NCI-H510A (cell line): Measurements from ENCODE around the gene MITF.

ENCODE experiments used
- DNase-seq: peaks from one replicate; lab custom pipeline; 2025; lab: John Stamatoyannopoulos, UW

MITF gene

GRCh38 chr3:69755795-69756194, 16.5 kb downstream of the MITF start:
- DNase-seq: no peak

- no peak for DNase-seq
Measured at GRCh38 chr3:69761896-69762767, 22.9 kb downstream of the MITF start.

- DNase-seq: no peak
Measured at GRCh38 chr3:69762768-69763229, 23.5 kb downstream of the MITF start.

- DNase-seq: no peak
Measured at GRCh38 chr3:69763458-69763857, 24.2 kb downstream of the MITF start.

GRCh38 chr3:69764121-69764741, 25.0 kb downstream of the MITF start:
- DNase-seq: no peak

GRCh38 chr3:69764861-69765260, 25.6 kb downstream of the MITF start:
- no peak for DNase-seq

GRCh38 chr3:69766638-69767037, 27.4 kb downstream of the MITF start:
- no peak for DNase-seq

GRCh38 chr3:69767571-69767970, 28.3 kb downstream of the MITF start:
- DNase-seq: no peak

GRCh38 chr3:69768438-69768837, 29.2 kb downstream of the MITF start:
- DNase-seq: no peak

- no peak for DNase-seq
Measured at GRCh38 chr3:69770219-69770618, 31.0 kb downstream of the MITF start.

GRCh38 chr3:69770976-69771634, 31.8 kb downstream of the MITF start:
- DNase-seq: no peak

- no peak for DNase-seq
Measured at GRCh38 chr3:69772152-69772867, 33.0 kb downstream of the MITF start.

GRCh38 chr3:69774029-69774428, 34.8 kb downstream of the MITF start:
- DNase-seq: no peak

- DNase-seq: no peak
Measured at GRCh38 chr3:69775751-69776150, 36.5 kb downstream of the MITF start.

- no peak for DNase-seq
Measured at GRCh38 chr3:69776289-69776688, 37.0 kb downstream of the MITF start.

GRCh38 chr3:69776920-69777581, 37.8 kb downstream of the MITF start:
- DNase-seq: no peak

- DNase-seq: no peak
Measured at GRCh38 chr3:69777582-69777967, 38.3 kb downstream of the MITF start.

GRCh38 chr3:69781593-69781992, 42.3 kb downstream of the MITF start:
- DNase-seq: no peak

GRCh38 chr3:69784954-69785514, 45.8 kb downstream of the MITF start:
- no peak for DNase-seq

GRCh38 chr3:69785769-69786320, 46.6 kb downstream of the MITF start:
- no peak for DNase-seq

- DNase-seq: no peak
Measured at GRCh38 chr3:69786854-69787253, 47.6 kb downstream of the MITF start.
